Activated CD4-positive, alpha-beta T cell treated with anti-CD3 and anti-CD28 coated beads, Interleukin-2, amount 10 ng/mL, durations not matched to agents 24 days and 14 days (primary cell): ENCODE results near the gene CMTM1. TPM values are rescaled to one million over a fixed set of nuclear protein-coding genes. Genes with fewer than 3 reads are reported as not detected.
A peak's percentile ranks its signal among the peaks of the same experiment; 100 is the strongest.
"Not testable (repeated sequence)": the region's sequence is repeated elsewhere in the genome, so short reads cannot be mapped to it uniquely, and the experiment has no call there.

ENCODE experiments used
- DNase-seq: peaks from one replicate; pipeline ENCODE4 v3.0.0; 2022
- H3K27ac Mint-ChIP-seq: one replicate; pipeline ENCODE4 v1.8.0; 2022; ENCODE audit warnings: mild to moderate bottlenecking, mixed read lengths
- H3K27me3 Mint-ChIP-seq: one replicate; pipeline ENCODE4 v1.8.0; 2022; ENCODE audit warnings: mixed read lengths
- H3K36me3 Mint-ChIP-seq: one replicate; pipeline ENCODE4 v1.8.0; 2022; ENCODE audit warnings: low read depth, mild to moderate bottlenecking, mixed read lengths
- H3K4me1 Mint-ChIP-seq: one replicate; pipeline ENCODE4 v1.8.0; 2021; ENCODE audit warnings: mixed read lengths
- H3K4me3 Mint-ChIP-seq: one replicate; pipeline ENCODE4 v1.8.0; 2022; ENCODE audit warnings: mild to moderate bottlenecking, moderate library complexity, mixed read lengths
- H3K9me3 Mint-ChIP-seq: one replicate; pipeline ENCODE4 v1.8.0; 2021; ENCODE audit warnings: mixed read lengths
- intact Hi-C: fragments of 100-400 bp; cut with micrococcal nuclease; formaldehyde crosslinking; loops from one replicate; pipeline ENCODE4 v1.15.1; 2023
- total RNA-seq: library from RNA; stranded (reverse); gene quantifications from 2 replicates; pipeline ENCODE4 v1.2.3, GENCODE V29; 2022

The CMTM1 gene
- total RNA-seq, 1 donor from 2014 or later, result 13.6 TPM

- peaks cover 53% of the 10 kb centered on the region for H3K4me1 Mint-ChIP-seq
- no peak overlapping the region for H3K4me3 Mint-ChIP-seq
- intact Hi-C loops, result no loop called here
- no peaks in the 10 kb centered on the region for H3K9me3 Mint-ChIP-seq
- H3K27ac Mint-ChIP-seq, result peak overlapping the region; percentile 32
- H3K27me3 Mint-ChIP-seq, result no peaks in the 10 kb centered on the region
- H3K36me3 Mint-ChIP-seq, result peaks cover 74% of the 10 kb centered on the region
- no peak for DNase-seq
These were observed 3.8 kb upstream of the CMTM1 start for GRCh38 chr16:66562409-66562808.

DNA sequence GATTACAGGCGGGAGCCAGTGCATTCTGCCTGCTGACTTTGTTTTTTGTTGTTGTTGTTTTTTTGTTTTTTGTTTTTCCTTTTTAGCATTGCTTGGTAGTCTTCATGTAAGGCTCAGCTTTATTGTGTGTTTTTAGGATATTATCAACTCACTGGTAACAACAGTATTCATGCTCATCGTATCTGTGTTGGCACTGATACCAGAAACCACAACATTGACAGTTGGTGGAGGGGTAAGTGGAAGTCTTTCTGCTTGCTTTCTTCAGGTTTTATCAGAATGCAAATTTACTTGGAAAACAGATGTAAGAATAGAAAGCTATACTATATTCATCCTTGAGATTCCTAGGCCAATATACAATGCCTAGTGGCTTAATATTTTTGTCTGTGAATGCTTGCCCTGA lies 3.3 kb upstream of the CMTM1 start:
- Mint-ChIP-seq H3K9me3 (no peaks in the 10 kb centered on the region), H3K27ac (peak overlapping the region; percentile 34), H3K36me3 (peaks cover 76% of the 10 kb centered on the region), H3K4me3 (no peak overlapping the region), H3K4me1 (peaks cover 50% of the 10 kb centered on the region), H3K27me3 (no peaks in the 10 kb centered on the region)
- intact Hi-C loops, result loop anchor here (1.0 kb wide), 1 partner anchor 10 kb away; no protein-coding TSS in a partner anchor
- DNase-seq, result no peak

GRCh38 chr16:66563574-66564334 lies 2.5 kb upstream of the CMTM1 start:
- no peak for DNase-seq
- peaks cover 44% of the 10 kb centered on the region for H3K4me1 Mint-ChIP-seq
- intact Hi-C loops, result loop anchor here (1.0 kb wide), 4 partner anchors 10 to 46 kb away; no protein-coding TSS in a partner anchor
- peaks cover 72% of the 10 kb centered on the region for H3K36me3 Mint-ChIP-seq
- H3K9me3 Mint-ChIP-seq, result no peaks in the 10 kb centered on the region
- no peaks in the 10 kb centered on the region for H3K27me3 Mint-ChIP-seq
- H3K27ac Mint-ChIP-seq, result peak overlapping the region; percentile 72
- no peak overlapping the region for H3K4me3 Mint-ChIP-seq

GRCh38 chr16:66567270-66567669 lies 1.0 kb downstream of the CMTM1 start:
- H3K4me3 Mint-ChIP-seq, DNase-seq, H3K27me3 Mint-ChIP-seq, H3K9me3 Mint-ChIP-seq, intact Hi-C loops, H3K27ac Mint-ChIP-seq: not testable (repeated sequence)
- Mint-ChIP-seq H3K36me3 (peaks cover 57% of the 10 kb centered on the region), H3K4me1 (peaks cover 19% of the 10 kb centered on the region)

DNA sequence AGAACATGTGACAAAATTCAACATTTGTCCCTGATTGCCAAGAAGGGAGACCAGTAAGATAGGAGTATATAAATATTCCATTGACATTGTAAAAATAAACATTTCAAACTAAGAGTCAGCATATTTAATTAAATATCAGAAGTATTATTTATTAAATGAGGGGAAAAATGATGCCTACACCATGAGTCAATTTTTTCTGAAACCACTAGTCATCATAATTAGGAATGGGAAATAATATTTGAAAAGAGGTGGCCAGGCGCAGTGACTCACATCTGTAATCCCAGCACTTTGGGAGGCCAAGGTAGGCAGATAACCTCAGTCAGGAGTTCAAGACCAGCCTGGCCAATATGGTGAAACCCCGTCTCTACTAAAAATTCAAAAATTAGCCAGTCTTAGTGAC lies 2.1 kb downstream of the CMTM1 start:
- DNase-seq, result no peak
- H3K9me3 Mint-ChIP-seq, result no peaks in the 10 kb centered on the region
- peaks cover 16% of the 10 kb centered on the region for H3K4me1 Mint-ChIP-seq
- no peak overlapping the region for H3K4me3 Mint-ChIP-seq
- intact Hi-C loops, result no loop called here
- no peak overlapping the region for H3K27ac Mint-ChIP-seq
- H3K27me3 Mint-ChIP-seq, result no peaks in the 10 kb centered on the region
- peaks cover 51% of the 10 kb centered on the region for H3K36me3 Mint-ChIP-seq

DNA sequence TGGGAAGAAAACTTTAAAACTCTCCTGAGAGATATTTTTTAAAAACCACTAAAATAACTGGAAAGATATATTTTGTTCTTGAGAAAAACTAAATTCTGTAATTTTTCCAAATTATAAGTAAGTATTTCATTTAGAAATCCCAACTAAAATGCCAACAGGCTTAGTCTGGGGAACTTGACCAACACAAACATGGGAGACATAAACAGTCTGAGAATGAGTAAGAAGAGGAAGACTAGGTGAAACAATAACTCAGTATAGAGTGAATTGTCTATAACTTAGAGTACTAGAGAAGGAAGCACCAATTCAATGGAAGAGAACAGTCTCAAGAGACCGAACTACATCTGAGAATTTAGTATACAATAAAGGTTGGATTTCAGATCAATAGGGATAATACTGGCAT lies 2.9 kb downstream of the CMTM1 start:
- H3K4me3 Mint-ChIP-seq, result no peak overlapping the region
- no peaks in the 10 kb centered on the region for H3K9me3 Mint-ChIP-seq
- intact Hi-C loops, result no loop called here
- H3K36me3 Mint-ChIP-seq, result peaks cover 47% of the 10 kb centered on the region
- no peak overlapping the region for H3K27ac Mint-ChIP-seq
- peaks cover 11% of the 10 kb centered on the region for H3K4me1 Mint-ChIP-seq
- H3K27me3 Mint-ChIP-seq, result no peaks in the 10 kb centered on the region
- no peak for DNase-seq

GRCh38 chr16:66569827-66570405 lies 3.7 kb downstream of the CMTM1 start:
- intact Hi-C loops, result no loop called here
- no peak for DNase-seq
- Mint-ChIP-seq H3K27me3 (no peaks in the 10 kb centered on the region), H3K9me3 (no peaks in the 10 kb centered on the region), H3K36me3 (peaks cover 45% of the 10 kb centered on the region), H3K27ac (no peak overlapping the region), H3K4me1 (peaks cover 8% of the 10 kb centered on the region), H3K4me3 (no peak overlapping the region)

DNA sequence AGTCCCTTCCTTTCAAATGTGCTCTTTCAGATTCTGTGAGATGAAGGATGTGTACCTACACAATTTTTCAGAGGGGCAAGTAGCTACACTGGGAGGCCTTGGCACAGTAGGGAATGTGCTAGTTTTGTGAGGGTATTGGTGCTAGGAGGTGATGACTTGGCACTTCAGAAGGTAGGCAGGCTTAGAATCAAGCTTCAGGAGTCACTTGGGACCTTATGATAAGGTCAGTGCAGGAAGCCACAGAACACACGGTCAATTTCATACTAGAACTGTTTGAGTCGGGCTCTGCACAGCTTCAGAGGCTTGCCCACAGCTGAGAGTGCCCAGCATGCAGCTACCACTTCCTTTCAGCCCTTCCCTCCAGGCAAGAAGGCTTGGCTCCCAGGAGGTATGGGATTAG lies 6.1 kb downstream of the CMTM1 start:
- H3K27ac Mint-ChIP-seq, result peak overlapping the region; percentile 54
- intact Hi-C loops, result no loop called here

GRCh38 chr16:66574081-66574480 lies 7.8 kb downstream of the CMTM1 start:
- no peak overlapping the region for H3K27ac Mint-ChIP-seq
- H3K9me3 Mint-ChIP-seq, result no peaks in the 10 kb centered on the region
- H3K4me1 Mint-ChIP-seq, result peaks cover 13% of the 10 kb centered on the region
- no peak overlapping the region for H3K4me3 Mint-ChIP-seq
- H3K27me3 Mint-ChIP-seq, result peaks cover 18% of the 10 kb centered on the region
- no peak for DNase-seq
- intact Hi-C loops, result no loop called here
- H3K36me3 Mint-ChIP-seq, result peaks cover 31% of the 10 kb centered on the region

More for the DNA sequence above, 6.1 kb downstream of the CMTM1 start:
- H3K4me3 Mint-ChIP-seq, result no peak overlapping the region
- H3K4me1 Mint-ChIP-seq, result peaks cover 7% of the 10 kb centered on the region
- no peak for DNase-seq
- H3K36me3 Mint-ChIP-seq, result peaks cover 27% of the 10 kb centered on the region
- H3K27me3 Mint-ChIP-seq, result peaks cover 3% of the 10 kb centered on the region
- no peaks in the 10 kb centered on the region for H3K9me3 Mint-ChIP-seq

GRCh38 chr16:66574531-66574930 lies 8.3 kb downstream of the CMTM1 start:
- Mint-ChIP-seq H3K4me3 (no peak overlapping the region), H3K4me1 (peaks cover 13% of the 10 kb centered on the region), H3K36me3 (peaks cover 32% of the 10 kb centered on the region), H3K27ac (no peak overlapping the region), H3K27me3 (peaks cover 21% of the 10 kb centered on the region), H3K9me3 (no peaks in the 10 kb centered on the region)
- DNase-seq, result no peak
- intact Hi-C loops, result no loop called here

DNA sequence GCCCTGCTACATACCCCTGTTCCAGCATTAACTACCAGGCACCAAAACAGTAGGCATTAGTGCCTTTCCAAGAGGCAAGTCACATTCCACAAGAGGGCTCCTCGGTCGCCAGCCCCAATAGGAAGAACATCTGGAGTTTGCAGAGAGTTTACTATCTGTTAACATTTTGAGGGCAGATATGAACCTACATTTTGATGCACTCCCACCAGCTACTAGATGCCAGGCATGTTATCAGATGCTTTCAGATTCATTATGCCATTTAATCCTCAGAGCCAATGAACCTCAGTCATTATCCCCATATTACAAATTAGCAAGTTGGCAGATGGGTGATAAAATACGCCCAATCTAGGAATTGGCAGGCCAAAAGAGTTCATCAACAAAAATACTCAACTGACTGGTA lies 8.8 kb downstream of the CMTM1 start:
- peaks cover 13% of the 10 kb centered on the region for H3K4me1 Mint-ChIP-seq
- intact Hi-C loops, result no loop called here
- H3K9me3 Mint-ChIP-seq, result no peaks in the 10 kb centered on the region
- H3K27me3 Mint-ChIP-seq, result peaks cover 26% of the 10 kb centered on the region
- no peak for DNase-seq
- H3K27ac Mint-ChIP-seq, result no peak overlapping the region
- H3K36me3 Mint-ChIP-seq, result peaks cover 31% of the 10 kb centered on the region
- no peak overlapping the region for H3K4me3 Mint-ChIP-seq

GRCh38 chr16:66576296-66576695 lies 10.1 kb downstream of the CMTM1 start:
- DNase-seq, result no peak
- no peaks in the 10 kb centered on the region for H3K9me3 Mint-ChIP-seq
- intact Hi-C loops, result no loop called here
- peaks cover 34% of the 10 kb centered on the region for H3K36me3 Mint-ChIP-seq
- peaks cover 18% of the 10 kb centered on the region for H3K4me1 Mint-ChIP-seq
- H3K4me3 Mint-ChIP-seq, result no peak overlapping the region
- peaks cover 31% of the 10 kb centered on the region for H3K27me3 Mint-ChIP-seq
- H3K27ac Mint-ChIP-seq, result no peak overlapping the region

GRCh38 chr16:66578651-66579531 lies 12.7 kb downstream of the CMTM1 start, which contains the start of gene CMTM2:
Gene CMTM2, plus strand, starts transcription at chr16:66579463. Its CDS starts 145 bp downstream, at chr16:66579608.
- Mint-ChIP-seq H3K36me3 (peaks cover 28% of the 10 kb centered on the region), H3K27me3 (peaks cover 31% of the 10 kb centered on the region), H3K4me3 (peak within 1 kb of the TSS; percentile 39), H3K27ac (no peak within 1 kb of the TSS), H3K4me1 (peaks cover 18% of the 10 kb centered on the region), H3K9me3 (no peaks in the 10 kb centered on the region)
- DNase-seq, result no peak
- intact Hi-C loops, result no loop called here
